Epithelial cell of prostate (primary cell): Measurements from ENCODE around the gene DOK1.
A peak's percentile ranks its signal among the peaks of the same experiment; 100 is the strongest.

Source experiments
- DNase-seq: peaks from one replicate; pipeline ENCODE4 v3.0.0-alpha.2; 2011; ENCODE audit warnings: low read depth, low spot score
- H3K27ac ChIP-seq: fragments of 450-650 bp; 2 replicates; pipeline ENCODE4 v1.5.1; 2017; ENCODE audit warnings: mild to moderate bottlenecking

The DOK1 gene

GRCh38 chr2:74588664-74589063 lies 34.1 kb downstream of the DOK1 start:
- H3K27ac ChIP-seq, result no peak overlapping the region

DNA sequence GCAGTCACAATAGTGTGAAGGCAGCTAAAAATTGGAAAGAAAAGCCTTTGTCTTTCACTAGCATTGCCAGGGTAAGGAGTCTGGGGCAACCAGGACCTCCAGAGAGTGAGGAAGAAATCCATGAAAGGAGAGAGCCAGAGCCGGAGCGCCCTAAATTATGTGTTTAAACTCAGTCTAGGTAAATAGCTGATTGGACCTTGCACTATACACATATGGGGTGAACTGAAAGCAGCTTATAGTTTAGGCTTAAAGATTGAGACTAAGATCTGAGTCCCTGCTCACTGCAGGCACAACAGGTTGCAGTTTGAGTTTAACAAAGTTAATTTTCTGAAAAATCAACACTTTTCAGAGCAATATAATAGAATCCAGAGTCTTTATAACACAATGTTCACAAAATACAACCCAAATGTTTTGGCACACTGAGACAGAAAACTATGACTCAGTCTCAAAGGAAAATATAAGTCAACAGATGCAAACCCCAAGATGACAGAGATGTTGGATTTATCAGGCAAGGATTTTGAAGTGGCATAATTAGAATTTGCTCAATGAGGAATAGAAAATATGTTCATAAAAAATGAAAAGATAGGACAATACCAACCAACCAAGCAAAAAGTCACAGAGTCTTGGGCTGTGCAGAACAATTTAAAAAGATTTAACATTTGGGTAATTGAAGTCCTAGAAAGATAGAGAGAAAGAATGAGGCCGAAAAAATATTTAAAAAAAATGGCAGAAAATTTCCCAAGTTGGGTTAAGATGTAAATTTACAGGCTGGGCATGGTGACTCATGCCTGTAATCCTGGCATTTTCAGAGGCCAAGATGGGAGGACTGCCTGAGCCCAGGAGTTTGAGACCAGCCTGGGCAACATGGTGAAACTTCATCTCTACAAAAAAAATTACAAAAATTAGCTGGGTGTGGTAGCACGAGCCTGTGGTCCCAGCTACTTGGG lies 39.6 kb downstream of the DOK1 start:
- H3K27ac ChIP-seq, result no peak overlapping the region
- no peak for DNase-seq

More at GRCh38 chr2:74588664-74589063, 34.1 kb downstream of the DOK1 start:
- no peak for DNase-seq

- no peak overlapping the region for H3K27ac ChIP-seq
- no peak for DNase-seq
Observed at GRCh38 chr2:74596584-74596983, 42.1 kb downstream of the DOK1 start.

DNA sequence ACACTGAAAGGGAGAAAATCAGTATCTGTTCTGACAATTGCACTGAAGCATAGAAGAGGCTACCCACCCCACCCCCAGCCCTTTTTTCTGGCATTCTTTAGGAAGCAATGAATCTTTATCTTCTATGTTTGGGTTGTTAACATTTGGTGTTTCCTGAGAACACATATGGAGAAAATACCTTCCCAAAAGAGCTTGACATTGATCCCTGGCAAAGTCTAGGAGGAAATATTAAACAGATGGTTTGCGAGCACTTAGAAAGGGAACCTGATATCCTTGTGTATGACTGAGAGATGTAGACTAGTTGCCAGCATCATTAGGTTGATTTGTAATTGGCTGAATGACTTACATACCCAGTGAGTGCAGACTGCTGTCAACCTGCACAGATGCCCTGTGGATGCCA lies 42.9 kb downstream of the DOK1 start:
- no peak for DNase-seq
- no peak overlapping the region for H3K27ac ChIP-seq

DNA sequence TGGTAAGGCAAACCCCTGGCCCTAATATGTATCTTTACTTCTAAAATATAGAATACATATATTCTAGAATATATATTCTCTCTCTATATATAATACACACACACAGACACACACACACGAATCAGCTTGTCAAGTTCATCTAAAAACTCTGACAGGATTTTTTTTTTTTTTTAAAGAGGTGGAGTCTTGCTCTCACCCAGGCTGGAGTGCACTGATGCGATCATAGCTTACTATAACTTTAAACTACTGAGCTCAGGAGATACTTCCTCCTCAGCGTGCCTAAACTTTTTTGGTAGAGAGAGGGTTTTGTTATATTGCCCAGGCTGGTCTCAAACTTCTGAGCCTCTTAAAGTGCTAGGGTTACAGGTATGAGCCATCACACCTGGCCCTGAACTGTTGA lies 45.2 kb downstream of the DOK1 start:
- DNase-seq, result no peak

DNA sequence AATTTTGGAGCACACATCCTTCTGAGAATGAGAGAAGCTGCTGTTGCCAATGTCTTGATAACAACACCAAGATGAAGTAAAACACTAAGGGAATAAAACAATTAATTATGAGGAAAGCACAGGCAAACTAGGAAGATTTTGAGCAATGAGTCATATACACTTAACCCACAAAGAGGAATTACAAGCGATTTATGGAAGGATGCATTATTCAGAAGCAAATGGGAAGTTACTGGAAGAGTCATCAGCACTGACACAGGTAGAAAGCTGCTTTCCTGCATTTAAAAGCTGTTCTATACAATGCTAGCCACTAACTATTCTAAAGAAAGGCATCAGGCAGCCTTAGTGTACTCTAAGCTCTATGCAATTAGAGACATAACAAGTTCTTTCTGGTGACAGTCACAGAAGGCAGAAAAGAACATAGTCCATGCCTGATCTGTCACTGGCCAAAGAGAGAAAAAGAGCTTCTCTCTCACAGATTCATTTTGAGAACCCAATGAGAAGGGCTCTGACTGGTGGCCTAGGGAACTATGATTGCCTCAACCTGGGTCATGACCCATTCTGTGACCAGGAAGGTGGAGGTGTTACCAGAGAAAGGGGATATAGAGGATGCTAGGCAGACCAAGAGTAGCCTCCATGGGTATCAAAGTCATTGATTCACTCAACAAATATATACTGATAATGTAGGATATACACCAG lies 48.2 kb downstream of the DOK1 start:
- DNase-seq, result peak; percentile 56
- no peak overlapping the region for H3K27ac ChIP-seq

More for the DNA sequence above, 45.2 kb downstream of the DOK1 start:
- H3K27ac ChIP-seq, result no peak overlapping the region

GRCh38 chr2:74603282-74604000 lies 48.9 kb downstream of the DOK1 start:
- DNase-seq, result no peak
- H3K27ac ChIP-seq, result no peak overlapping the region

DNA sequence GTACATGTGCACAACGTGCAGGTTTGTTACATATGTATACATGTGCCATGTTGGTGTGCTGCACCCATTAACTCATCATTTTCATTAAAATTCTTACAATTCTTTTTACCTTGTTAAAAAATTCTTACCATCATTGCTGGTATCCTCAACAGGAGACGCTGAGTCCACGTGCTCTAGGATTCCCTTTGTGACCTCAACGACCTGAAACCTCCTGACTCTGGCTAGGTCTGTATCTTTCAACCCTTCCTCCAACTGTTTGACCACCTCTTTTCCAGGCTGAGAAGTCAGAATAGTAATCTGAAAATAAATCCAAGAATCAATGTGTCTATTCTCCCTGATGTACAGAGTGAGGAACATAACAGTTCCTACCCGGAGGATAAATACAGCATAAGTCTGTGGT lies 52.4 kb downstream of the DOK1 start:
- no peak for DNase-seq
- no peak overlapping the region for H3K27ac ChIP-seq
